Caco-2 (cell line): ENCODE measurements around the gene CCDC117. TPM values are rescaled to one million over a fixed set of nuclear protein-coding genes. Genes with fewer than 3 reads are reported as not detected.
A peak's percentile ranks its signal among the peaks of the same experiment; 100 is the strongest.

ENCODE experiments used
- BruUV-seq: library from RNA; stranded (reverse); fragments of 400-500 nt; replicated peaks from 2 replicates; lab custom pipeline; 2021; lab: Mats Ljungman, UMichigan
- CTCF ChIA-PET: fragments of 300-600 bp; sonication (Branson Sonifier 250); formaldehyde crosslinking; loops from one replicate; lab custom pipeline; 2022; ENCODE audit warnings: antibody characterized with exemption; lab: Charles Lee
- POLR2A ChIA-PET: fragments of 300-600 bp; sonication (Branson Sonifier 250); formaldehyde crosslinking; loops from one replicate; lab custom pipeline; 2022; ENCODE audit warnings: antibody characterized with exemption; lab: Charles Lee
- DNase-seq, 2 experiments: peaks; one replicate each; pipeline versions ENCODE4 v3.0.0 to v3.0.0-alpha.2; 2020 to 2022
- H3K27me3 ChIP-seq: replicated peaks from 2 replicates; pipeline ENCODE4 v1.6.0; 2011; ENCODE audit warnings: low read length; ENCODE audit not compliant: control insufficient read depth, insufficient read depth
- H3K36me3 ChIP-seq: 2 replicates; pipeline ENCODE4 v1.5.1; 2011; ENCODE audit warnings: low read length; ENCODE audit not compliant: control insufficient read depth, insufficient read depth
- H3K4me1 ChIP-seq: fragments of 250-450 bp; sonication (Bioruptor Pico); 2 replicates; pipeline ENCODE4 v1.5.1; 2020; ENCODE audit warnings: mild to moderate bottlenecking
- H3K4me3 ChIP-seq: 2 replicates; pipeline ENCODE4 v1.5.1; 2011; ENCODE audit warnings: low read depth, mild to moderate bottlenecking, control low read depth, low read length
- H3K9me3 ChIP-seq: fragments of 250-450 bp; sonication (Bioruptor Pico); 2 replicates; pipeline ENCODE4 v1.5.1; 2020; ENCODE audit warnings: mild to moderate bottlenecking, moderate library complexity
- H3K27ac Mint-ChIP-seq: one replicate; pipeline ENCODE4 v1.8.0; 2022; ENCODE audit warnings: mixed read lengths; ENCODE audit not compliant: unreplicated experiment
- H3K27me3 Mint-ChIP-seq: one replicate; pipeline ENCODE4 v1.8.0; 2022; ENCODE audit warnings: mixed read lengths; ENCODE audit not compliant: insufficient read depth, unreplicated experiment
- H3K36me3 Mint-ChIP-seq: one replicate; pipeline ENCODE4 v1.8.0; 2022; ENCODE audit warnings: mild to moderate bottlenecking, mixed read lengths; ENCODE audit not compliant: insufficient read depth, unreplicated experiment
- H3K4me1 Mint-ChIP-seq: one replicate; pipeline ENCODE4 v1.8.0; 2022; ENCODE audit warnings: low read depth, mixed read lengths; ENCODE audit not compliant: unreplicated experiment
- H3K4me3 Mint-ChIP-seq: one replicate; pipeline ENCODE4 v1.8.0; 2022; ENCODE audit warnings: mild to moderate bottlenecking, moderate library complexity, mixed read lengths; ENCODE audit not compliant: unreplicated experiment
- H3K9me3 Mint-ChIP-seq: one replicate; pipeline ENCODE4 v1.8.0; 2022; ENCODE audit warnings: mixed read lengths; ENCODE audit not compliant: unreplicated experiment
- CTCF ChIP-seq, 2 experiments: fragments of 200-600 bp in 1 of 2; IDR thresholded peaks; 1 replicate in 1 of 2; 2 replicates in 1 of 2; pipeline versions ENCODE4 v1.5.1 to v1.8.0; 2011 to 2022; ENCODE audit warnings: antibody characterized with exemption in 1 of 2, control low read depth in 1 of 2, inconsistent platforms in 1 of 2, low read depth in 1 of 2, low read length in 1 of 2, mild to moderate bottlenecking in 1 of 2, moderate library complexity in 1 of 2; ENCODE audit not compliant: insufficient read depth in 1 of 2, severe bottlenecking in 1 of 2, unreplicated experiment in 1 of 2
- intact Hi-C: fragments of 100-400 bp; cut with micrococcal nuclease; formaldehyde crosslinking; loops from one replicate; pipeline ENCODE4 v1.10.0; 2022; ENCODE audit not compliant: unreplicated experiment
- total RNA-seq: library from RNA; stranded (reverse); gene quantifications from 2 replicates; pipeline ENCODE4 v1.2.3, GENCODE V29; 2022

The CCDC117 gene
- total RNA-seq, 1 experiment from 2014 or later = 27.8 TPM

- Histone ChIP-seq H3K27me3 (no peaks in the 10 kb centered on the region), H3K4me1 (peaks cover 88% of the 10 kb centered on the region), H3K36me3 (no peaks in the 10 kb centered on the region), H3K9me3 (no peaks in the 10 kb centered on the region), H3K4me3 (no peak overlapping the region)
- ChIA-PET POLR2A (interaction anchor here (0.7 kb wide), 1 partner anchor 45 kb away, joined by 8 read pairs; no protein-coding TSS in a partner anchor), CTCF (no interaction called here)
- Mint-ChIP-seq H3K9me3 (no peaks in the 10 kb centered on the region), H3K4me1 (peaks cover 59% of the 10 kb centered on the region), H3K4me3 (no peak overlapping the region), H3K36me3 (peaks cover 29% of the 10 kb centered on the region), H3K27ac (peak overlapping the region; percentile 99), H3K27me3 (no peaks in the 10 kb centered on the region)
- no peak for TF ChIP-seq CTCF (IDR thresholded peaks at IDR 0.05; ENCODE audit: insufficient read depth in 1 of 2, low read depth in 1 of 2, low read length in 1 of 2, severe bottlenecking in 1 of 2, unreplicated experiment in 1 of 2)
- intact Hi-C loops = no loop called here
- no TSS peak for BruUV-seq
- DNase-seq = no peak
Measured at GRCh38 chr22:28817064-28817463, 44.6 kb downstream of the CCDC117 start.

GRCh38 chr22:28817919-28818859, 45.7 kb downstream of the CCDC117 start:
- no peaks in the 10 kb centered on the region for H3K27me3 ChIP-seq
- CTCF ChIA-PET = interaction anchor here (0.5 to 2.4 kb wide), 3 partner anchors 9 to 65 kb away, joined by 5 to 13 read pairs (median 10); no protein-coding TSS in a partner anchor
- no TSS peak for BruUV-seq

More at GRCh38 chr22:28817919-28818859, 45.7 kb downstream of the CCDC117 start:
- Histone ChIP-seq H3K9me3 (no peaks in the 10 kb centered on the region), H3K36me3 (no peaks in the 10 kb centered on the region), H3K4me1 (peaks cover 88% of the 10 kb centered on the region), H3K4me3 (no peak overlapping the region)
- Mint-ChIP-seq H3K4me1 (peaks cover 64% of the 10 kb centered on the region), H3K27me3 (no peaks in the 10 kb centered on the region), H3K9me3 (no peaks in the 10 kb centered on the region), H3K27ac (peak overlapping the region; percentile 99), H3K4me3 (peak overlapping the region; percentile 59), H3K36me3 (peaks cover 32% of the 10 kb centered on the region)
- intact Hi-C loops = loop anchor here (2.0 kb wide), 1 partner anchor 17 kb away; the partner anchor contains the start of gene XBP1
- POLR2A ChIA-PET = interaction anchor here (0.6 to 2.9 kb wide), 7 partner anchors 10 to 488 kb away, joined by 3 to 42 read pairs (median 6); partner anchors contain the start of genes CCDC117, GAS2L1, XBP1 and ZNRF3
- no peak for TF ChIP-seq CTCF (IDR thresholded peaks at IDR 0.05; ENCODE audit: insufficient read depth in 1 of 2, low read depth in 1 of 2, low read length in 1 of 2, severe bottlenecking in 1 of 2, unreplicated experiment in 1 of 2)
- peak; percentile 84 to 86 for DNase-seq
